IPS DF 4.7 (cell line): ENCODE data around the gene BAHD1.

Source experiments
- DNase-seq: peaks from one replicate; pipeline ENCODE4 v3.0.0-alpha.2; 2013; ENCODE audit warnings: low spot score; ENCODE audit errors: extremely low read depth

Gene BAHD1

GRCh38 chr15:40467261-40467615 lies 26.5 kb downstream of the BAHD1 start:
- DNase-seq, result no peak

- no peak for DNase-seq
These were observed 28.2 kb downstream of the BAHD1 start for GRCh38 chr15:40468898-40469331.

GRCh38 chr15:40469776-40470390 lies 29.1 kb downstream of the BAHD1 start:
- no peak for DNase-seq

GRCh38 chr15:40470423-40471104 lies 29.8 kb downstream of the BAHD1 start, which contains the start of gene CHST14:
TSS of gene CHST14 (plus strand) at chr15:40470984. CDS start at chr15:40471214, 230 bp downstream.
- no peak for DNase-seq

GRCh38 chr15:40471105-40471807 lies 30.5 kb downstream of the BAHD1 start:
- DNase-seq, result no peak

- no peak for DNase-seq
These were observed 31.0 kb downstream of the BAHD1 start for GRCh38 chr15:40471808-40472150.

GRCh38 chr15:40472171-40472727 lies 31.5 kb downstream of the BAHD1 start:
- DNase-seq, result no peak

- no peak for DNase-seq
These were observed 33.8 kb downstream of the BAHD1 start for GRCh38 chr15:40474581-40474980.

- DNase-seq, result no peak
These were observed 37.0 kb downstream of the BAHD1 start for GRCh38 chr15:40477642-40478327.

GRCh38 chr15:40479024-40479423 lies 38.3 kb downstream of the BAHD1 start:
- DNase-seq, result no peak

- DNase-seq, result no peak
These were observed 40.8 kb downstream of the BAHD1 start for GRCh38 chr15:40481341-40482074.

- no peak for DNase-seq
These were observed 43.2 kb downstream of the BAHD1 start for GRCh38 chr15:40483919-40484318.

GRCh38 chr15:40486066-40486770 lies 45.5 kb downstream of the BAHD1 start:
- no peak for DNase-seq

- no peak for DNase-seq
These were observed 47.3 kb downstream of the BAHD1 start for GRCh38 chr15:40487816-40488682.

- no peak for DNase-seq
These were observed 48.8 kb downstream of the BAHD1 start for GRCh38 chr15:40489274-40490175.

GRCh38 chr15:40493089-40493840 lies 52.5 kb downstream of the BAHD1 start:
- no peak for DNase-seq

- DNase-seq, result no peak
These were observed 54.8 kb downstream of the BAHD1 start for GRCh38 chr15:40495516-40495915.

GRCh38 chr15:40498418-40498817 lies 57.7 kb downstream of the BAHD1 start:
- no peak for DNase-seq
